Measurements from ENCODE around the gene TRANK1. TPM values are rescaled to one million over a fixed set of nuclear protein-coding genes. Genes with fewer than 3 reads are reported as not detected.

The TRANK1 gene
- total and polyA plus RNA-seq, 4 donors = 2.9 to 40.0 (median 10.2) TPM

DNA sequence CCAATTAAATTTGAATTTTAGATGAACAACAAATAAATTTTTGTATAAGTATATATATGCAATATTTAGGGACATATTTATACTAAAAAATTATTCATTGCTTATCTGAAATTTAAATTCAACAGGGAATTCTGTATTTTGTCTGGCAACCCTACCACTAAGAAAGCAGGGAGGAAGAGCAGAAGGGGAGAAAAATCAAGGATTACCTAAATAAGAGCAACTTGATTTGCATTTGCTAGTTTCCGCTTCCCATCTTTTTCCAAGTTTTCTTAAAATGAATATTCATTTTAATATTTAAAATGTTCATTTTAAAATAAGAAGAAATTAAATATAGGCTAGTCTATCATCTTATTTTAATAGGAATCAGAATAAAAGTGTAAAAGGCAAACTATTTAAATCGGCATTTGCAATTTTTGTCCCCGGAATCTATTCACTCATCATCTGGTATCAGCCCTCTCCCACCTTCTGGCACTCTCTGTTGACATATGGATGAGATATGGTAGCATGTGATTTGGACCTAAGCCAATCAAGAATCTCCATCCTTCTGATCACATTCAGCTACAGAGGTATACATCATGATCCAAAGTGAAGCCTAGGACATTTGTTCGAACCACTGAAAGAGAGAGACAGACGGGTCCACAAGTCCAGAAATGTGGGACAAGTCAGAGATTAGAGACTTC is 82.6 kb downstream of the TRANK1 start:
- Histone ChIP-seq H3K27ac (ENCODE audit: low read depth in 1 of 2, low read length in 2 of 2) (no peak overlapping the region), H3K36me3 (ENCODE audit: control insufficient read depth in 4 of 4, insufficient read depth in 3 of 4, low read depth in 1 of 4, low read length in 3 of 4) (peaks cover 0 to 53% (median 50%) of the 10 kb centered on the region in 4 donors), H3K9me3 (ENCODE audit: control insufficient read depth in 4 of 4, low read length in 3 of 4) (no peaks in the 10 kb centered on the region), H3K27me3 (ENCODE audit: control insufficient read depth in 4 of 4, insufficient read depth in 4 of 4, low read length in 3 of 4) (no peaks in the 10 kb centered on the region), H3K9ac (ENCODE audit: low read depth in 1 of 2, low read length in 2 of 2) (no peak overlapping the region), H3K4me1 (ENCODE audit: control insufficient read depth in 4 of 4, insufficient read depth in 4 of 4, low read length in 3 of 4) (no peaks in the 10 kb centered on the region), H3K4me3 (ENCODE audit: low read depth in 1 of 3, low read length in 3 of 3) (no peak overlapping the region)
- TF ChIP-seq EGR1 (IDR thresholded peaks at IDR 0.05; ENCODE audit: low read depth in 2 of 2) = no peak
- TF ChIP-seq JUND (IDR thresholded peaks at IDR 0.05) = no peak
- TF ChIP-seq HNF4A (conservative IDR thresholded peaks at IDR 0.05) = no peak
- no peak for TF ChIP-seq FOXA2 (IDR thresholded peaks at IDR 0.05)
- TF ChIP-seq FOXA1 (IDR thresholded peaks at IDR 0.05) = no peak
- no peak for TF ChIP-seq SP1 (IDR thresholded peaks at IDR 0.05)
- TF ChIP-seq TAF1 (conservative IDR thresholded peaks at IDR 0.05) = no peak
- TF ChIP-seq, protein P1, sequence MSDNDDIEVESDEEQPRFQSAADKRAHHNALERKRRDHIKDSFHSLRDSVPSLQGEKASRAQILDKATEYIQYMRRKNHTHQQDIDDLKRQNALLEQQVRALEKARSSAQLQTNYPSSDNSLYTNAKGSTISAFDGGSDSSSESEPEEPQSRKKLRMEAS (IDR thresholded peaks at IDR 0.05) = no peak
- TF ChIP-seq, protein P2, sequence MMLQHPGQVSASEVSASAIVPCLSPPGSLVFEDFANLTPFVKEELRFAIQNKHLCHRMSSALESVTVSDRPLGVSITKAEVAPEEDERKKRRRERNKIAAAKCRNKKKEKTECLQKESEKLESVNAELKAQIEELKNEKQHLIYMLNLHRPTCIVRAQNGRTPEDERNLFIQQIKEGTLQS (IDR thresholded peaks at IDR 0.05) = no peak
- TF ChIP-seq, protein P3, sequence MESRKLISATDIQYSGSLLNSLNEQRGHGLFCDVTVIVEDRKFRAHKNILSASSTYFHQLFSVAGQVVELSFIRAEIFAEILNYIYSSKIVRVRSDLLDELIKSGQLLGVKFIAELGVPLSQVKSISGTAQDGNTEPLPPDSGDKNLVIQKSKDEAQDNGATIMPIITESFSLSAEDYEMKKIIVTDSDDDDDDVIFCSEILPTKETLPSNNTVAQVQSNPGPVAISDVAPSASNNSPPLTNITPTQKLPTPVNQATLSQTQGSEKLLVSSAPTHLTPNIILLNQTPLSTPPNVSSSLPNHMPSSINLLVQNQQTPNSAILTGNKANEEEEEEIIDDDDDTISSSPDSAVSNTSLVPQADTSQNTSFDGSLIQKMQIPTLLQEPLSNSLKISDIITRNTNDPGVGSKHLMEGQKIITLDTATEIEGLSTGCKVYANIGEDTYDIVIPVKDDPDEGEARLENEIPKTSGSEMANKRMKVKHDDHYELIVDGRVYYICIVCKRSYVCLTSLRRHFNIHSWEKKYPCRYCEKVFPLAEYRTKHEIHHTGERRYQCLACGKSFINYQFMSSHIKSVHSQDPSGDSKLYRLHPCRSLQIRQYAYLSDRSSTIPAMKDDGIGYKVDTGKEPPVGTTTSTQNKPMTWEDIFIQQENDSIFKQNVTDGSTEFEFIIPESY (IDR thresholded peaks at IDR 0.05) = no peak
- TF ChIP-seq RXRA (IDR thresholded peaks at IDR 0.05) = no peak
- TF ChIP-seq, protein P4, sequence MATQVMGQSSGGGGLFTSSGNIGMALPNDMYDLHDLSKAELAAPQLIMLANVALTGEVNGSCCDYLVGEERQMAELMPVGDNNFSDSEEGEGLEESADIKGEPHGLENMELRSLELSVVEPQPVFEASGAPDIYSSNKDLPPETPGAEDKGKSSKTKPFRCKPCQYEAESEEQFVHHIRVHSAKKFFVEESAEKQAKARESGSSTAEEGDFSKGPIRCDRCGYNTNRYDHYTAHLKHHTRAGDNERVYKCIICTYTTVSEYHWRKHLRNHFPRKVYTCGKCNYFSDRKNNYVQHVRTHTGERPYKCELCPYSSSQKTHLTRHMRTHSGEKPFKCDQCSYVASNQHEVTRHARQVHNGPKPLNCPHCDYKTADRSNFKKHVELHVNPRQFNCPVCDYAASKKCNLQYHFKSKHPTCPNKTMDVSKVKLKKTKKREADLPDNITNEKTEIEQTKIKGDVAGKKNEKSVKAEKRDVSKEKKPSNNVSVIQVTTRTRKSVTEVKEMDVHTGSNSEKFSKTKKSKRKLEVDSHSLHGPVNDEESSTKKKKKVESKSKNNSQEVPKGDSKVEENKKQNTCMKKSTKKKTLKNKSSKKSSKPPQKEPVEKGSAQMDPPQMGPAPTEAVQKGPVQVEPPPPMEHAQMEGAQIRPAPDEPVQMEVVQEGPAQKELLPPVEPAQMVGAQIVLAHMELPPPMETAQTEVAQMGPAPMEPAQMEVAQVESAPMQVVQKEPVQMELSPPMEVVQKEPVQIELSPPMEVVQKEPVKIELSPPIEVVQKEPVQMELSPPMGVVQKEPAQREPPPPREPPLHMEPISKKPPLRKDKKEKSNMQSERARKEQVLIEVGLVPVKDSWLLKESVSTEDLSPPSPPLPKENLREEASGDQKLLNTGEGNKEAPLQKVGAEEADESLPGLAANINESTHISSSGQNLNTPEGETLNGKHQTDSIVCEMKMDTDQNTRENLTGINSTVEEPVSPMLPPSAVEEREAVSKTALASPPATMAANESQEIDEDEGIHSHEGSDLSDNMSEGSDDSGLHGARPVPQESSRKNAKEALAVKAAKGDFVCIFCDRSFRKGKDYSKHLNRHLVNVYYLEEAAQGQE (IDR thresholded peaks at IDR 0.05) = no peak
- TF ChIP-seq NR2F2 (IDR thresholded peaks at IDR 0.05) = no peak
- no peak for TF ChIP-seq YY1 (IDR thresholded peaks at IDR 0.05)
- DNase-seq (ENCODE audit: low spot score) = no peak
- 98% methylated on average over 5 of the region's 5 CpGs for WGBS

DNA sequence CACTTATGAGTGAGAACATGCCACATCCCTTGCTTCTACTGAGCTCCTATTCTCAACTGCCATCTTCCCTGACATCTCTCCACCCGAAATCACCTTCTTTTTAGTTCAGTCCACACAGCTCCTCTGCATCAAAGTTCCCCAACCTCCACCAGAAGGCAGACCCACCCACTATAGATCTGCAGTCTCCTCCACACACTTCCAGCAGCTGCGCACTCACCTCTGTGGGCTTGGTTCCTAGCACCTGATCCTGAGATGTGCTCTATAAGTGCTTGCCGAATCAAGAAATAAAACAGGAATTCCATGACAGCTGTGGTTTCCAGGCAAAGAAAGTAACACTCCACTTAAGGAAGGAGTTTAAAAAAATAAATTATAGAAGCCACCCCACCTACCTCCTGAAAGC is 85.4 kb downstream of the TRANK1 start:
- Histone ChIP-seq H3K27me3 (ENCODE audit: control insufficient read depth in 4 of 4, insufficient read depth in 4 of 4, low read length in 3 of 4) (no peaks in the 10 kb centered on the region), H3K4me1 (ENCODE audit: control insufficient read depth in 4 of 4, insufficient read depth in 4 of 4, low read length in 3 of 4) (no peaks in the 10 kb centered on the region), H3K4me3 (ENCODE audit: low read depth in 1 of 3, low read length in 3 of 3) (no peak overlapping the region), H3K9ac (ENCODE audit: low read depth in 1 of 2, low read length in 2 of 2) (no peak overlapping the region), H3K9me3 (ENCODE audit: control insufficient read depth in 4 of 4, low read length in 3 of 4) (no peaks in the 10 kb centered on the region), H3K27ac (ENCODE audit: low read depth in 1 of 2, low read length in 2 of 2) (no peak overlapping the region), H3K36me3 (ENCODE audit: control insufficient read depth in 4 of 4, insufficient read depth in 3 of 4, low read depth in 1 of 4, low read length in 3 of 4) (peaks cover 2 to 78% (median 63%) of the 10 kb centered on the region in 4 donors)
- WGBS = 98% methylated on average over 3 of the region's 3 CpGs
- no peak for DNase-seq (ENCODE audit: low spot score)
- TF ChIP-seq HNF4A (conservative IDR thresholded peaks at IDR 0.05) (no peak), EGR1 (IDR thresholded peaks at IDR 0.05; ENCODE audit: low read depth in 2 of 2) (no peak), FOXA1 (IDR thresholded peaks at IDR 0.05) (no peak), TAF1 (conservative IDR thresholded peaks at IDR 0.05) (no peak), GABPA (IDR thresholded peaks at IDR 0.05 in 1 of 2, conservative IDR thresholded peaks at IDR 0.05 in 1 of 2) (no peak), HNF4G (IDR thresholded peaks at IDR 0.05) (no peak), SP1 (IDR thresholded peaks at IDR 0.05) (no peak), JUND (IDR thresholded peaks at IDR 0.05) (no peak), RXRA (IDR thresholded peaks at IDR 0.05) (no peak), FOXA2 (IDR thresholded peaks at IDR 0.05) (no peak), NR2F2 (IDR thresholded peaks at IDR 0.05) (no peak), RAD21 (IDR thresholded peaks at IDR 0.05) (no peak)
- TF ChIP-seq, protein P5, sequence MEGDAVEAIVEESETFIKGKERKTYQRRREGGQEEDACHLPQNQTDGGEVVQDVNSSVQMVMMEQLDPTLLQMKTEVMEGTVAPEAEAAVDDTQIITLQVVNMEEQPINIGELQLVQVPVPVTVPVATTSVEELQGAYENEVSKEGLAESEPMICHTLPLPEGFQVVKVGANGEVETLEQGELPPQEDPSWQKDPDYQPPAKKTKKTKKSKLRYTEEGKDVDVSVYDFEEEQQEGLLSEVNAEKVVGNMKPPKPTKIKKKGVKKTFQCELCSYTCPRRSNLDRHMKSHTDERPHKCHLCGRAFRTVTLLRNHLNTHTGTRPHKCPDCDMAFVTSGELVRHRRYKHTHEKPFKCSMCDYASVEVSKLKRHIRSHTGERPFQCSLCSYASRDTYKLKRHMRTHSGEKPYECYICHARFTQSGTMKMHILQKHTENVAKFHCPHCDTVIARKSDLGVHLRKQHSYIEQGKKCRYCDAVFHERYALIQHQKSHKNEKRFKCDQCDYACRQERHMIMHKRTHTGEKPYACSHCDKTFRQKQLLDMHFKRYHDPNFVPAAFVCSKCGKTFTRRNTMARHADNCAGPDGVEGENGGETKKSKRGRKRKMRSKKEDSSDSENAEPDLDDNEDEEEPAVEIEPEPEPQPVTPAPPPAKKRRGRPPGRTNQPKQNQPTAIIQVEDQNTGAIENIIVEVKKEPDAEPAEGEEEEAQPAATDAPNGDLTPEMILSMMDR (IDR thresholded peaks at IDR 0.05; ENCODE audit: low read depth, low read length, missing input control) = no peak
- TF ChIP-seq, protein P3 (IDR thresholded peaks at IDR 0.05) = no peak
- TF ChIP-seq, protein P1 (IDR thresholded peaks at IDR 0.05) = no peak
- TF ChIP-seq, protein P2 (IDR thresholded peaks at IDR 0.05) = no peak
